Lower lobe of right lung (tissue), 2 donors: ENCODE results near the gene MIAT. TPM values are rescaled to one million over a fixed set of nuclear protein-coding genes. Genes with fewer than 3 reads are reported as not detected.

Source experiments
- ATAC-seq, 2 donors: fragments of 200-7000 bp; cut with Tn5 transposase; one replicate each; pipeline ENCODE4 v1.9.1; 2020 to 2022; ENCODE audit warnings: mild to moderate bottlenecking in 2 of 2, moderate library complexity in 2 of 2
- DNase-seq: peaks from one replicate; pipeline ENCODE4 v3.0.0-alpha.2; 2020
- H3K27ac ChIP-seq: fragments of 200-600 bp; one replicate; pipeline ENCODE4 v1.8.0; 2022
- H3K27me3 ChIP-seq: fragments of 200-600 bp; one replicate; pipeline ENCODE4 v1.8.0; 2022; ENCODE audit warnings: low read depth
- H3K36me3 ChIP-seq: fragments of 200-600 bp; one replicate; pipeline ENCODE4 v1.8.0; 2022; ENCODE audit warnings: mild to moderate bottlenecking
- H3K4me1 ChIP-seq: fragments of 200-600 bp; one replicate; pipeline ENCODE4 v1.8.0; 2022
- H3K4me3 ChIP-seq: fragments of 200-600 bp; one replicate; pipeline ENCODE4 v1.8.0; 2022; ENCODE audit warnings: mild to moderate bottlenecking
- H3K9me3 ChIP-seq: fragments of 200-600 bp; one replicate; pipeline ENCODE4 v1.8.0; 2022
- CTCF ChIP-seq: fragments of 200-600 bp; IDR thresholded peaks from one replicate; pipeline ENCODE4 v1.8.0; 2022; ENCODE audit warnings: antibody characterized with exemption, mild to moderate bottlenecking
- intact Hi-C: fragments of 100-400 bp; cut with DNase I; formaldehyde crosslinking; loops from one replicate; pipeline ENCODE4 v1.11.0; 2022
- total RNA-seq: library from RNA; stranded (reverse); fragmentation: NEBNext Ultra II Directional; extraction: Animal tissue kit (Norgen Biotek cat#: 25700); gene quantifications from one replicate; pipeline ENCODE4 v1.2.1, GENCODE V29; 2021
- donor health status: DM: no; HTN: yes; CAD: no; lungs with severe emphysema.

MIAT gene
- total RNA-seq, 1 donor from 2014 or later: 6.8 TPM

GRCh38 chr22:26725012-26725676 is 67.8 kb downstream of the MIAT start:
- intact Hi-C loops: no loop called here
- ATAC-seq: no peak
- Histone ChIP-seq H3K4me1 (no peaks in the 10 kb centered on the region), H3K27me3 (no peaks in the 10 kb centered on the region), H3K27ac (no peak overlapping the region), H3K4me3 (no peak overlapping the region), H3K36me3 (peaks cover 29% of the 10 kb centered on the region), H3K9me3 (no peaks in the 10 kb centered on the region)
- DNase-seq: no peak
- TF ChIP-seq CTCF: no peak

Other genes starting within 250 kb of the MIAT start
- gene ASPHD2, start 228.3 kb upstream of the MIAT start, total RNA-seq: 1.5 TPM
- gene HPS4, start 173.8 kb upstream of the MIAT start, total RNA-seq: 39.8 TPM
- 18.1 TPM for gene SRRD, start 173.7 kb upstream of the MIAT start, total RNA-seq
- gene TFIP11, start 145.1 kb upstream of the MIAT start, total RNA-seq: 28.4 TPM
- 63.1 TPM for gene TPST2, start 67.5 kb upstream of the MIAT start, total RNA-seq
- 1.4 TPM for gene CRYBB1, start 39.6 kb upstream of the MIAT start, total RNA-seq
- gene CRYBA4, start 35.6 kb upstream of the MIAT start, total RNA-seq: not detected